Endothelial cell of umbilical vein (primary cell): ENCODE data around the gene PARP1. TPM values are rescaled to one million over a fixed set of nuclear protein-coding genes. Genes with fewer than 3 reads are reported as not detected.

Experiments used
- BruUV-seq: library from RNA; stranded (reverse); fragments of 400-500 nt; replicated peaks from 2 replicates; lab custom pipeline; 2021; lab: Mats Ljungman, UMichigan
- CTCF ChIA-PET: fragments of 300-600, 350-600 bp; sonication (Branson Sonifier 250); formaldehyde crosslinking; loops from one replicate; lab custom pipeline; 2021; ENCODE audit warnings: antibody characterized with exemption, inconsistent platforms; lab: Charles Lee
- POLR2A ChIA-PET: fragments of 300-600, 350-600 bp; sonication (Branson Sonifier 250); formaldehyde crosslinking; loops from one replicate; lab custom pipeline; 2021; ENCODE audit warnings: antibody characterized with exemption, inconsistent platforms; lab: Charles Lee
- DNase-seq: peaks from one replicate; pipeline ENCODE4 v3.0.0-alpha.2; 2011; ENCODE audit warnings: low read depth, low spot score
- FAIRE-seq: peaks from 2 replicates; lab custom pipeline; 2011; peaks lifted over from hg19 to GRCh38; lab: Jason Lieb, UNC
- H2AFZ ChIP-seq: 2 replicates; pipeline ENCODE4 v1.6.0; 2012; ENCODE audit warnings: low read depth, low read length, control low read depth, inconsistent platforms
- H3K27ac ChIP-seq: 2 replicates; pipeline ENCODE4 v1.5.1; 2011; ENCODE audit warnings: low read depth, mild to moderate bottlenecking, control low read depth, low read length, moderate library complexity; ENCODE audit not compliant: insufficient read depth
- H3K27me3 ChIP-seq, 2 experiments: 2 replicates each; pipeline versions ENCODE4 v1.6.0 to v1.6.1; 2011; ENCODE audit warnings: low read length in 2 of 2, mixed read lengths in 1 of 2; ENCODE audit not compliant: control insufficient read depth in 2 of 2, insufficient read depth in 2 of 2
- H3K36me3 ChIP-seq, 2 experiments: 2 replicates in 1 of 2; 3 replicates in 1 of 2; pipeline ENCODE4 v1.5.1; 2011; ENCODE audit warnings: low read length in 2 of 2, mild to moderate bottlenecking in 1 of 2, moderate library complexity in 1 of 2; ENCODE audit not compliant: control insufficient read depth in 2 of 2, insufficient read depth in 2 of 2; ENCODE audit errors: extremely low read depth in 1 of 2
- H3K4me1 ChIP-seq: 3 replicates; pipeline ENCODE4 v1.5.1; 2011; ENCODE audit warnings: mild to moderate bottlenecking, low read length; ENCODE audit not compliant: control insufficient read depth, insufficient read depth; ENCODE audit errors: extremely low read depth
- H3K4me2 ChIP-seq: 2 replicates; pipeline ENCODE4 v1.6.1; 2011; ENCODE audit warnings: low read length, control low read depth, mixed read lengths; ENCODE audit not compliant: insufficient read depth
- H3K4me3 ChIP-seq, 3 experiments: fragments of 200-600 bp in 1 of 3; sonication (generic), shearing (Covaris generic) in 1 of 3; replicated peaks in 1 of 3; 2 replicates each; pipeline ENCODE4 v1.5.1; 2011 to 2016; ENCODE audit warnings: control low read depth in 3 of 3, low read length in 3 of 3, mild to moderate bottlenecking in 2 of 3, inconsistent platforms in 1 of 3, low read depth in 1 of 3, moderate library complexity in 1 of 3; ENCODE audit not compliant: insufficient read depth in 1 of 3
- H3K79me2 ChIP-seq: 2 replicates; pipeline ENCODE4 v1.6.0; 2012; ENCODE audit warnings: low read length, inconsistent platforms; ENCODE audit not compliant: control insufficient read depth, insufficient read depth
- H3K9ac ChIP-seq: replicated peaks from 2 replicates; pipeline ENCODE3; 2011; ENCODE audit warnings: low read length, control low read depth; ENCODE audit not compliant: insufficient read depth; ENCODE audit errors: extremely low read depth
- H3K9me1 ChIP-seq: replicated peaks from 3 replicates; pipeline ENCODE4 v1.6.0; 2011; ENCODE audit warnings: mild to moderate bottlenecking, low read length; ENCODE audit not compliant: control insufficient read depth, insufficient read depth; ENCODE audit errors: extremely low read depth
- H3K9me3 ChIP-seq: replicated peaks from 2 replicates; pipeline ENCODE4 v1.5.1; 2012; ENCODE audit warnings: low read length, inconsistent platforms; ENCODE audit not compliant: control insufficient read depth, insufficient read depth
- H4K20me1 ChIP-seq: replicated peaks from 2 replicates; pipeline ENCODE3; 2011; ENCODE audit warnings: mild to moderate bottlenecking, low read length; ENCODE audit not compliant: control insufficient read depth, insufficient read depth; ENCODE audit errors: extremely low read depth
- EZH2 ChIP-seq: IDR thresholded peaks from 2 replicates; pipeline ENCODE4 v1.6.1; 2012; ENCODE audit warnings: borderline replicate concordance, low read depth, mild to moderate bottlenecking, moderate library complexity, low read length, inconsistent platforms; ENCODE audit not compliant: severe bottlenecking
- FOS ChIP-seq: IDR thresholded peaks from 2 replicates; pipeline ENCODE4 v1.6.1; 2011; ENCODE audit warnings: mild to moderate bottlenecking, low read length, moderate library complexity, borderline replicate concordance; ENCODE audit not compliant: insufficient read depth
- GATA2 ChIP-seq: IDR thresholded peaks from 2 replicates; pipeline ENCODE4 v1.7.0; 2011; ENCODE audit warnings: low read depth, mild to moderate bottlenecking, moderate library complexity, mixed read lengths, low read length; ENCODE audit not compliant: insufficient read length, insufficient read depth
- MYC ChIP-seq: IDR thresholded peaks from one replicate; pipeline ENCODE4 v1.6.1; 2011; ENCODE audit warnings: mild to moderate bottlenecking, low read depth, low read length
- POLR2A ChIP-seq: IDR thresholded peaks from 2 replicates; pipeline ENCODE4 v1.6.1; 2012; ENCODE audit warnings: low read depth, mild to moderate bottlenecking, control low read depth, low read length
- POLR2AphosphoS5 ChIP-seq: IDR thresholded peaks from 2 replicates; pipeline ENCODE4 v1.6.1; 2012; ENCODE audit warnings: low read depth, mild to moderate bottlenecking, control low read depth, low read length, moderate library complexity; ENCODE audit not compliant: insufficient read depth
- dilution Hi-C: fragments of 300-500 bp; cut with MboI; formaldehyde crosslinking; loops from one replicate; pipeline ENCODE4 v1.15.0; 2019; ENCODE audit warnings: low sequenced_read_pairs; ENCODE audit not compliant: extremely low pct_ligation_motif_present
- intact Hi-C: fragments of 100-400 bp; cut with micrococcal nuclease; formaldehyde crosslinking; loops from one replicate; pipeline ENCODE4 v1.10.0; 2022
- polyA plus RNA-seq, 4 experiments: library from polyadenylated mRNA; depleted of rRNA in 3 of 4; stranded (reverse) in 3 of 4; unstranded in 1 of 4; fragments of >200 nt; gene quantifications; 2 replicates each; pipeline versions ENCODE4 v1.2.1 to v1.2.3, GENCODE V29; 2011 to 2012; ENCODE audit warnings: missing spikeins in 1 of 4
- total RNA-seq: library from RNA; stranded (reverse); gene quantifications from 2 replicates; pipeline ENCODE4 v1.2.3, GENCODE V29; 2021
- TF ChIP-seq, protein P1 (sequence below): IDR thresholded peaks from 2 replicates; pipeline ENCODE4 v1.6.1; 2011; ENCODE audit not compliant: insufficient read depth, insufficient read length
- TF ChIP-seq, protein P2 (sequence below), 2 donors: IDR thresholded peaks; 1 replicate in 1 of 2; 2 replicates in 1 of 2; pipeline ENCODE4 v1.5.1; 2011; ENCODE audit warnings: low read length in 2 of 2, mild to moderate bottlenecking in 2 of 2, moderate library complexity in 2 of 2, control low read depth in 1 of 2, inconsistent platforms in 1 of 2, low read depth in 1 of 2; ENCODE audit not compliant: insufficient read depth in 1 of 2; ENCODE audit errors: extremely low read depth in 1 of 2

Gene PARP1
- total and polyA plus RNA-seq, 2 donors (not counting 3 experiments of a cell fraction or from before 2014, with no cell fraction given): 136 to 160 TPM

DNA sequence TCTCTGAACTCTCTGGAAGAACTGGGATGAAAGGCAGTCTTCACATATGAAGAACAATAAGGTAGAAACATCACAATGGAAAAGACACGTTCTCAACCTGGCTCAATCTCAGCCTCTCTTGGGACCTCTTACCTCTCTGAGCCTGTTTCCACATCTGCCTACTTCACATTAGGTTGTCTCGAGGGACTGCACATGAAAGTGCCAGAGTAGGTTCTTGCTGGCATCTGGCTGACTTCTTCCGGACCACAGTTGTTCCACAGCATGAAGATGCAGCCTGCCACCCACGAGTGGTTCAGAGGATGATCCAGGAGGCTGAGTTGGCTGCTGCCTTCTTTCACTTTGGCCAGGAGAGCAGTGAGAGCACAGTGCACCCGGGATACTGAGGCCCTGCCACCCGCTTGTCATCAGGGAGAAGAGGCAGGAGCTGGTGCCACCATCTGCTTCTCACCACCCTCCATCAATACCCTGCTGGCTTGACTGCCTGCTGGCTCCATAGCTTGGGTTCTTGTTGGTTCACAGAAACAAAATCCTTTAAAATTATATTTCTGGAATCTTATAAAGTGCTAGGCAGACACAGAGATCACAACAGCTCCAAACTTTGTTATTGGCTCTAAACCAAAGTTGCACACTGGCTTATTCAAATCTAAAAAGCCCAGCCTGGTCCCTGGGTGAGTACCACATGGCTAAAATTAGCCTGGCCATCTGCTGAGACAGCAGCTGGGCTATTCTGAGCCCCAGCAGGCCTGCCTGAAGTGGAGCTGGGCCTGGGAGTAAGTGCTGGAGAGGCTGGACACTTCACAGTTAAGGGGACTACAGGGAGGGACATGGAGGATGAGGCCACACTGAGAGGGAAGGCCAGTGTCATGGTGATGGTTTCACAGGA lies 52.0 kb downstream of the PARP1 start:
- no TSS peak for BruUV-seq
- CTCF ChIA-PET: no interaction called here
- no peak for DNase-seq
- intact Hi-C loops: no loop called here
- TF ChIP-seq POLR2AphosphoS5 (no peak), GATA2 (no peak), FOS (no peak), EZH2 (no peak), MYC (no peak), POLR2A (no peak)
- TF ChIP-seq, protein P1, sequence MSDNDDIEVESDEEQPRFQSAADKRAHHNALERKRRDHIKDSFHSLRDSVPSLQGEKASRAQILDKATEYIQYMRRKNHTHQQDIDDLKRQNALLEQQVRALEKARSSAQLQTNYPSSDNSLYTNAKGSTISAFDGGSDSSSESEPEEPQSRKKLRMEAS: no peak
- TF ChIP-seq, protein P2, sequence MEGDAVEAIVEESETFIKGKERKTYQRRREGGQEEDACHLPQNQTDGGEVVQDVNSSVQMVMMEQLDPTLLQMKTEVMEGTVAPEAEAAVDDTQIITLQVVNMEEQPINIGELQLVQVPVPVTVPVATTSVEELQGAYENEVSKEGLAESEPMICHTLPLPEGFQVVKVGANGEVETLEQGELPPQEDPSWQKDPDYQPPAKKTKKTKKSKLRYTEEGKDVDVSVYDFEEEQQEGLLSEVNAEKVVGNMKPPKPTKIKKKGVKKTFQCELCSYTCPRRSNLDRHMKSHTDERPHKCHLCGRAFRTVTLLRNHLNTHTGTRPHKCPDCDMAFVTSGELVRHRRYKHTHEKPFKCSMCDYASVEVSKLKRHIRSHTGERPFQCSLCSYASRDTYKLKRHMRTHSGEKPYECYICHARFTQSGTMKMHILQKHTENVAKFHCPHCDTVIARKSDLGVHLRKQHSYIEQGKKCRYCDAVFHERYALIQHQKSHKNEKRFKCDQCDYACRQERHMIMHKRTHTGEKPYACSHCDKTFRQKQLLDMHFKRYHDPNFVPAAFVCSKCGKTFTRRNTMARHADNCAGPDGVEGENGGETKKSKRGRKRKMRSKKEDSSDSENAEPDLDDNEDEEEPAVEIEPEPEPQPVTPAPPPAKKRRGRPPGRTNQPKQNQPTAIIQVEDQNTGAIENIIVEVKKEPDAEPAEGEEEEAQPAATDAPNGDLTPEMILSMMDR (IDR thresholded peaks at IDR 0.05; ENCODE audit: extremely low read depth in 1 of 2, insufficient read depth in 1 of 2, low read depth in 1 of 2, low read length in 2 of 2): no peak
- dilution Hi-C loops: no loop called here
- H3K9ac ChIP-seq: no peak overlapping the region
- H3K27me3 ChIP-seq: no peaks in the 10 kb centered on the region
- no peaks in the 10 kb centered on the region for H3K4me1 ChIP-seq
- no peaks in the 10 kb centered on the region for H4K20me1 ChIP-seq
- peaks cover 2 to 4% of the 10 kb centered on the region in 2 experiments for H3K36me3 ChIP-seq
- no peak overlapping the region for H2AFZ ChIP-seq
- no peak overlapping the region for H3K4me2 ChIP-seq
- no peak overlapping the region for H3K4me3 ChIP-seq
- no peaks in the 10 kb centered on the region for H3K9me1 ChIP-seq
- no peaks in the 10 kb centered on the region for H3K9me3 ChIP-seq
- no peaks in the 10 kb centered on the region for H3K79me2 ChIP-seq
- POLR2A ChIA-PET: no interaction called here
- FAIRE-seq: no peak
- H3K27ac ChIP-seq: no peak overlapping the region
